ENCODE results near the gene SVIL.

The SVIL gene

GRCh38 chr10:29420744-29421143, 214.0 kb downstream of the SVIL start:
- no peak overlapping the region for H3K4me3 ChIP-seq (ENCODE audit: low read depth, low read length)
- no peak for TF ChIP-seq CTCF (IDR thresholded peaks at IDR 0.05; ENCODE audit: low read depth, low read length, missing control alignments)
- no peak for DNase-seq (ENCODE audit: low read depth)

DNA sequence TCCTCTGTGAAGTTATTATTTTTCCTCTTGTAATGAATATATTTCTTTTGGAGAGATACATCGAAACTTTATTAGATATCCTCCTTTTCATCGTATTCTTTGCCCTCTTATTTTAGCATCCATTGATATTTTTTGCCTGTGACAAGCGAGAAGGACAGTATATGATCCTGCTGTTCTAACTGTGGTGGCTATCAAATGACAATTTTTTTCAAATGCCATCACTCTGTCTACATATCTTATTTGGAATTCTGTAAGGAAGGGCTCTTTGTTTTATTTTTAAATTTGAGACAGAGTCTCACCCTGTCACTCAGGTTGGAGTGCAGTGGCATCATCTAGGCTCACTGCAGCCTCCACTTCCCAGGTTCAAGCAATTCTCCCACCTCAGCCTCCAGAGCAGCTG, 217.4 kb downstream of the SVIL start:
- DNase-seq (ENCODE audit: low read depth) = no peak
- TF ChIP-seq CTCF (IDR thresholded peaks at IDR 0.05; ENCODE audit: low read depth, low read length, missing control alignments) = no peak
- H3K4me3 ChIP-seq (ENCODE audit: low read depth, low read length) = no peak overlapping the region

DNA sequence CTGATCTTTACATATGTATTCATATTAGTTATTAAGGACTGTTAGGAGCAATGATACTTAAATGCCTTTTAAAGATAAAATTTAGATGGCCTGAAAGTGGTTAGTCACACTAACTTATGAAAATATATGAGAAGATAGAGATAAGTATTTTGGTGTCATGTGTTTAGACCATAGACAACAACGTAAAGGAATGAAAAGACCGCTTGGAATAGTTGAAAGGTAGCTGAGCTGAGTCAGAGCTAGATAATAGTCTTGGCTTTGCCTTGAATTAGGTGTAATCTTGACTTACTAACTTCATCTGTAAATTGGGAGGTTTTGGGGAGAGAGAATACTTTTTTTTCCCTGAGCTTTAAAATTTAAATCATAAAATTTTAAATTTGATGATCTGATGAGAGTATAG, 218.9 kb downstream of the SVIL start:
- no peak overlapping the region for H3K4me3 ChIP-seq (ENCODE audit: low read depth, low read length)
- DNase-seq (ENCODE audit: low read depth) = no peak
- TF ChIP-seq CTCF (IDR thresholded peaks at IDR 0.05; ENCODE audit: low read depth, low read length, missing control alignments) = no peak

GRCh38 chr10:29414501-29414900, 220.3 kb downstream of the SVIL start:
- H3K4me3 ChIP-seq (ENCODE audit: low read depth, low read length) = no peak overlapping the region
- DNase-seq (ENCODE audit: low read depth) = no peak
- TF ChIP-seq CTCF (IDR thresholded peaks at IDR 0.05; ENCODE audit: low read depth, low read length, missing control alignments) = no peak

DNA sequence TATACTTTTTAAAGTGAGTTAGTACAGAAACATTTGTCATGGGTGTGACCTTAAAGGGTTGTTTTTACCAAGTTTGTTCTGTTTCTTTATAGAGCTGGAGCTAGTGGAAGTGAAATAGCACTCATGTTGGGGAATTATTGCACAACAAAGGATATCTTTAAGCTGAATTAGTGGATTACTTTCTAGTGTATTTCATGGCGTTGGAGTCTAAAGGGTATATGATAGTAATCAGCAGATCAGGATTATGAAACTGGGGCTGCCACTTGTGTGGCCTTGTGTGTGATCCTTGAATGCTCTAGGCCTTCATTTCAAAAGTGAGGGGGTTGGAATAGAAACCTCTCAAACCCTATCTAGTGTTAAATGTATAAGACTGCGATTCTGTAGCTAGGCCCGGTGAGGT, 222.3 kb downstream of the SVIL start:
- no peak for DNase-seq (ENCODE audit: low read depth)
- H3K4me3 ChIP-seq (ENCODE audit: low read depth, low read length) = no peak overlapping the region
- TF ChIP-seq CTCF (IDR thresholded peaks at IDR 0.05; ENCODE audit: low read depth, low read length, missing control alignments) = no peak

DNA sequence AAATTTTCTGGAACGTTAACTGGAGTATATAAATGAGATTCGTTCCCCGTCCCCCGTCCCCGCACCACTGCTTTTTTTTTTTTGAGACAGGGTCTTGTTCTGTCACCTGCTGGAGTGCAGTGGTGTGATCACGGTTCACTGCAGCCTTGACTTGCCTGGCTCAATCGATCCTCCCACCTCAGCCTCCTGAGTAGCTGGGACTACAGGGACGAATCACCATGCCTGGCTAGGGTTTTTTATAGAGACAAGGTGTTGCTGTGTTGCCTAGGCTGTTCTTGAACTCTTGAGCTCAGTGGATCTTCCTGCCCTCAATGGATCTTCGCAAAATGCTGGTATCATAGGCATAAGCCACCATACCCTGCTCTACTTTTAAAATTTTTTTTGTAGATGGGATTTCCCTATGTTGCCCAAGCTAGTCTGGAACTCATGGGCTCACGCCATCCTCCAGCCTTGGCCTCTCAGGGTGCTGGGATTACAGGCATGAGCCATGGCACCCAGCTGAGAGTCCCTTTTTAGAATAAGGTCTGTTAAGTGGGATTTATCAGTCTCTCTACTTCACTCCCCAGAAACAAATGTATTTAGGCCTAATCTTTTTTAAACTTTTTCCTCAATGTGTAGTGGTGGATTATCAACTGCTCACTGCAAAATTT, 223.0 kb downstream of the SVIL start:
- no peak for DNase-seq (ENCODE audit: low read depth)
- H3K4me3 ChIP-seq (ENCODE audit: low read depth, low read length) = no peak overlapping the region
- no peak for TF ChIP-seq CTCF (IDR thresholded peaks at IDR 0.05; ENCODE audit: low read depth, low read length, missing control alignments)
